Ovary (tissue), 9 donors: ENCODE data around the gene TJP2. TPM values are rescaled to one million over a fixed set of nuclear protein-coding genes. Genes with fewer than 3 reads are reported as not detected.

ENCODE experiments used
- DNase-seq, 5 donors: peaks; one replicate each; pipeline ENCODE4 v3.0.0-alpha.2; 2019 to 2020
- H3K27ac ChIP-seq, 2 donors: fragments of 200-600 bp; one replicate each; pipeline versions ENCODE4 v1.5.1 to v1.8.0; 2019 to 2022
- H3K27me3 ChIP-seq: fragments of 200-600 bp; one replicate; pipeline ENCODE4 v1.8.0; 2022
- H3K36me3 ChIP-seq: fragments of 200-600 bp; sonication (generic); one replicate; pipeline ENCODE4 v1.5.1; 2019
- H3K4me1 ChIP-seq: one replicate; pipeline ENCODE4 v1.8.1; 2013; ENCODE audit warnings: mild to moderate bottlenecking, moderate library complexity; ENCODE audit not compliant: insufficient read depth
- H3K4me3 ChIP-seq: fragments of 200-600 bp; sonication (generic); one replicate; pipeline ENCODE4 v1.5.1; 2017
- H3K9me3 ChIP-seq, 2 donors: fragments of 200-600 bp in 1 of 2; sonication (generic) in 1 of 2; one replicate each; pipeline versions ENCODE4 v1.5.1 to v1.8.1; 2013 to 2019; ENCODE audit warnings: mild to moderate bottlenecking in 1 of 2, moderate library complexity in 1 of 2
- EP300 ChIP-seq: sonication (generic); formaldehyde crosslinking; IDR thresholded peaks from one replicate; pipeline ENCODE4 v1.6.1; 2017; ENCODE audit warnings: antibody characterized with exemption
- POLR2A ChIP-seq: fragments of 450-650 bp; IDR thresholded peaks from one replicate; pipeline ENCODE4 v1.6.1; 2017; ENCODE audit warnings: antibody characterized with exemption, mild to moderate bottlenecking, moderate library complexity
- WGBS, 3 donors: extraction: QIAGEN DNeasy Blood & Tissue Kit in 1 of 3; methylation state at CpG; one replicate each; pipeline versions ENCODE4 v1.1.5 to v1.1.7; 2013 to 2017; 5-methylcytosine and 5-hydroxymethylcytosine counted together
- intact Hi-C, 4 donors: fragments of 100-400 bp; cut with DNase I; formaldehyde crosslinking; loops; one replicate each; pipeline versions ENCODE4 v1.11.0 to v1.15.1; 2022 to 2023
- polyA plus RNA-seq, 2 donors: library from polyadenylated mRNA; stranded (reverse); fragments of 200-250 nt in 1 of 2; fragments of 350-450 nt in 1 of 2; fragmentation: Illumina TruSeq in 1 of 2; extraction: RNeasy Lipid Tissue Mini Kit (QIAGEN cat#74804) in 1 of 2; gene quantifications; one replicate each; pipeline ENCODE4 v1.2.3, GENCODE V29; 2013 to 2014
- total RNA-seq, 7 donors: library from RNA; depleted of rRNA in 2 of 7; stranded (reverse); fragments of >200 nt in 2 of 7; fragmentation: NEBNext Ultra II Directional in 3 of 7; extraction: Animal tissue kit (Norgen Biotek cat#: 25700) in 3 of 7; gene quantifications; one replicate each; pipeline versions ENCODE4 v1.1.0 to v1.2.4, GENCODE V29; 2016 to 2023
- TF ChIP-seq, protein P1 (sequence below), 3 donors: fragments of 450-650 bp in 2 of 3; fragments of 200-600 bp in 1 of 3; IDR thresholded peaks; one replicate each; pipeline versions ENCODE4 v1.5.1 to v1.8.0; 2016 to 2022; ENCODE audit warnings: antibody characterized with exemption in 3 of 3, mild to moderate bottlenecking in 1 of 3
- donor health status: DM: no; HTN: no; CAD: no; lungs with moderate emphysema.
- donor health status: DM: no; HTN: no; CAD: no.
- donor health status: Bipolar disorder and iron deficiency.
- donor health status: DM: yes; HTN: yes; CAD: no.
- donor health status: DM: no; HTN: no; CAD: no.
- donor health status: DM: yes; HTN: yes; CAD: no.

TJP2 gene
- total and polyA plus RNA-seq, 9 donors = 40.5 to 143 (median 68.5) TPM

GRCh38 chr9:69243116-69243515 lies 69.0 kb downstream of the TJP2 start:
- intact Hi-C loops = no loop called here
- Histone ChIP-seq H3K27ac (no peak overlapping the region), H3K4me1 (no peaks in the 10 kb centered on the region), H3K4me3 (no peak overlapping the region), H3K9me3 (no peaks in the 10 kb centered on the region), H3K36me3 (no peaks in the 10 kb centered on the region), H3K27me3 (no peaks in the 10 kb centered on the region)
- WGBS, 3 donors = 82 to 89% (median 88%) methylated on average over 2 of the region's 2 CpGs
- DNase-seq = no peak
- TF ChIP-seq EP300 (no peak), POLR2A (no peak)
- TF ChIP-seq, protein P1, sequence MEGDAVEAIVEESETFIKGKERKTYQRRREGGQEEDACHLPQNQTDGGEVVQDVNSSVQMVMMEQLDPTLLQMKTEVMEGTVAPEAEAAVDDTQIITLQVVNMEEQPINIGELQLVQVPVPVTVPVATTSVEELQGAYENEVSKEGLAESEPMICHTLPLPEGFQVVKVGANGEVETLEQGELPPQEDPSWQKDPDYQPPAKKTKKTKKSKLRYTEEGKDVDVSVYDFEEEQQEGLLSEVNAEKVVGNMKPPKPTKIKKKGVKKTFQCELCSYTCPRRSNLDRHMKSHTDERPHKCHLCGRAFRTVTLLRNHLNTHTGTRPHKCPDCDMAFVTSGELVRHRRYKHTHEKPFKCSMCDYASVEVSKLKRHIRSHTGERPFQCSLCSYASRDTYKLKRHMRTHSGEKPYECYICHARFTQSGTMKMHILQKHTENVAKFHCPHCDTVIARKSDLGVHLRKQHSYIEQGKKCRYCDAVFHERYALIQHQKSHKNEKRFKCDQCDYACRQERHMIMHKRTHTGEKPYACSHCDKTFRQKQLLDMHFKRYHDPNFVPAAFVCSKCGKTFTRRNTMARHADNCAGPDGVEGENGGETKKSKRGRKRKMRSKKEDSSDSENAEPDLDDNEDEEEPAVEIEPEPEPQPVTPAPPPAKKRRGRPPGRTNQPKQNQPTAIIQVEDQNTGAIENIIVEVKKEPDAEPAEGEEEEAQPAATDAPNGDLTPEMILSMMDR (IDR thresholded peaks at IDR 0.05) = no peak

DNA sequence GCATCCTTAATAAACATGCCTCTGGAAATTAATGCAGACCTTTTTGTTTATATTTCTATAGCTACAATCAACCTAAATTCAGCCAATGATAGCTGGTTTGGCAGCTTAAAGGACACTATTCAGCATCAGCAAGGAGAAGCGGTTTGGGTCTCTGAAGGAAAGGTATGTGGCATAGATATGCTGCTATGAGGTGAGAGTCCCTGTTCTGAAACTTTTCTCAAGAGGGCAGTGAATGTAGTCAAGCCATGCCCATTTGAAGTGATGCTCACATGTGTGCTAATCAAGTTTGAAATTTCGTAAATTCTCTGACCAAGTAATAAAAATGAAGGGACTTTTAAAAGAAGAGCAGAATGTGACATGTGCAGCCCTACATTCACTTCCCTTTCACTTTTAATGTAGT lies 72.6 kb downstream of the TJP2 start:
- intact Hi-C loops = no loop called here
- no peaks in the 10 kb centered on the region for H3K36me3 ChIP-seq
- H3K9me3 ChIP-seq = no peaks in the 10 kb centered on the region
- H3K27ac ChIP-seq = no peak overlapping the region
- 95 to 99% (median 98%) methylated on average over 2 of the region's 2 CpGs for WGBS, 3 donors
- H3K4me3 ChIP-seq = no peak overlapping the region
- no peak for DNase-seq
- H3K4me1 ChIP-seq = no peaks in the 10 kb centered on the region
- no peaks in the 10 kb centered on the region for H3K27me3 ChIP-seq
- TF ChIP-seq EP300 (no peak), POLR2A (no peak)
- TF ChIP-seq, protein P1 (IDR thresholded peaks at IDR 0.05) = no peak

DNA sequence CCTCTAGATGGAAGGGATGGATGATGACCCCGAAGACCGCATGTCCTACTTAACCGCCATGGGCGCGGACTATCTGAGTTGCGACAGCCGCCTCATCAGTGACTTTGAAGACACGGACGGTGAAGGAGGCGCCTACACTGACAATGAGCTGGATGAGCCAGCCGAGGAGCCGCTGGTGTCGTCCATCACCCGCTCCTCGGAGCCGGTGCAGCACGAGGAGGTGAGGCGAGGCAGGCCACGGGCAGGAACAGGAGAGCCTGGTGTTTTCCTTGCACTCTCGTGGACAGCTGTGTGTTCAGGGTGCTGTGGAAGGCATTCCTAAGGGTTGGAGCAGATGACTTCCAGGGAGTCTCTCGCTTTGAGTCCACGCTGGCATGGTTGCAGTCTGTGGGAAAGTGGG lies 73.9 kb downstream of the TJP2 start:
- intact Hi-C loops = no loop called here
- H3K9me3 ChIP-seq = no peaks in the 10 kb centered on the region
- H3K36me3 ChIP-seq = no peaks in the 10 kb centered on the region
- H3K27ac ChIP-seq = no peak overlapping the region
- TF ChIP-seq EP300 (no peak), POLR2A (no peak)
- TF ChIP-seq, protein P1 (IDR thresholded peaks at IDR 0.05) = no peak
- WGBS, 3 donors = 87 to 96% (median 95%) methylated on average over 22 of the region's 22 CpGs
- no peaks in the 10 kb centered on the region for H3K27me3 ChIP-seq
- DNase-seq = no peak
- no peaks in the 10 kb centered on the region for H3K4me1 ChIP-seq
- no peak overlapping the region for H3K4me3 ChIP-seq

DNA sequence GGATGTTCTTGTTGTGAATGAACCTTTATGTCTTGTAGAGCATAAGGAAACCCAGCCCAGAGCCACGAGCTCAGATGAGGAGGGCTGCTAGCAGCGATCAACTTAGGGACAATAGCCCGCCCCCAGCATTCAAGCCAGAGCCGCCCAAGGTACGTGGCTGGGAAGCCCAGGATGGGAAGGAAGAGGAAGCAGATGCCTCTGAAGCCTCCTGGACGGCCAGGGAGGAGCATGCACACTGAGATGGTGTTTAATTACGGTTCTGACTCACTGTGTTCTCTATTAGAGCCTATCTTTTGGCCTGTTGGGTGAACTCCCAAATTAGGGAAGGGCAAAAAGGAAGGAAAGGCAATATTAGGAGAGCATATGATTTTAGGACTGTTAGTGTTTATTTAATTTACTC lies 75.3 kb downstream of the TJP2 start:
- Histone ChIP-seq H3K27me3 (no peaks in the 10 kb centered on the region), H3K36me3 (no peaks in the 10 kb centered on the region), H3K27ac (no peak overlapping the region), H3K4me3 (no peak overlapping the region), H3K9me3 (no peaks in the 10 kb centered on the region), H3K4me1 (no peaks in the 10 kb centered on the region)
- WGBS, 3 donors = 68 to 73% (median 73%) methylated on average over 7 of the region's 7 CpGs
- TF ChIP-seq, protein P1 (IDR thresholded peaks at IDR 0.05) = no peak
- no peak for DNase-seq
- intact Hi-C loops = no loop called here

- H3K9me3 ChIP-seq = no peaks in the 10 kb centered on the region
- no peaks in the 10 kb centered on the region for H3K36me3 ChIP-seq
- H3K27ac ChIP-seq = no peak overlapping the region
- TF ChIP-seq POLR2A = no peak
- no peaks in the 10 kb centered on the region for H3K4me1 ChIP-seq
- no peaks in the 10 kb centered on the region for H3K27me3 ChIP-seq
- DNase-seq = no peak
- 61 to 90% (median 63%) methylated on average over 3 of the region's 3 CpGs for WGBS, 3 donors
- H3K4me3 ChIP-seq = no peak overlapping the region
- intact Hi-C loops = no loop called here
Measured at GRCh38 chr9:69250681-69251080, 76.6 kb downstream of the TJP2 start.
